CD4-positive, alpha-beta T cell (primary cell): ENCODE results near the gene SSMEM1. TPM values are rescaled to one million over a fixed set of nuclear protein-coding genes. Genes with fewer than 3 reads are reported as not detected.
"Not testable (repeated sequence)": the region's sequence is repeated elsewhere in the genome, so short reads cannot be mapped to it uniquely, and the experiment has no call there.

ENCODE experiments used
- ATAC-seq: fragments of 200-7000 bp; cut with Tn5 transposase; one replicate; pipeline ENCODE4 v1.10.0; 2022; ENCODE audit warnings: mild to moderate bottlenecking; ENCODE audit not compliant: poor library complexity
- CTCF ChIA-PET: fragments of 350-600 bp; sonication (Branson Sonifier 250); formaldehyde crosslinking; loops from one replicate; lab custom pipeline; 2021; ENCODE audit warnings: antibody characterized with exemption, inconsistent platforms; lab: Charles Lee
- POLR2A ChIA-PET: fragments of 350-600 bp; sonication (Branson Sonifier 250); formaldehyde crosslinking; loops from one replicate; lab custom pipeline; 2021; ENCODE audit warnings: antibody characterized with exemption, inconsistent platforms; lab: Charles Lee
- DNase-seq, 14 experiments: peaks; one replicate each; pipeline ENCODE4 v3.0.0-alpha.2; 2013 to 2020; ENCODE audit warnings: mixed read lengths in 2 of 14
- H3K27ac ChIP-seq, 2 donors: one replicate each; pipeline versions ENCODE4 v1.5.1 to v1.7.0; 2013; ENCODE audit warnings: low read length in 2 of 2, low read depth in 1 of 2, mild to moderate bottlenecking in 1 of 2
- H3K27me3 ChIP-seq, 2 experiments: 1 replicate in 1 of 2; 2 replicates in 1 of 2; pipeline versions ENCODE4 v1.6.1 to v1.7.0; 2013; ENCODE audit warnings: low read length in 2 of 2, control low read depth in 1 of 2, mild to moderate bottlenecking in 1 of 2, moderate library complexity in 1 of 2; ENCODE audit not compliant: insufficient read depth in 2 of 2, control insufficient read depth in 1 of 2
- H3K36me3 ChIP-seq: one replicate; pipeline ENCODE4 v1.6.1; 2013; ENCODE audit warnings: low read length, control low read depth; ENCODE audit not compliant: insufficient read depth
- H3K4me1 ChIP-seq: one replicate; pipeline ENCODE4 v1.6.1; 2013; ENCODE audit warnings: low read length, control low read depth; ENCODE audit not compliant: insufficient read depth
- H3K4me3 ChIP-seq: one replicate; pipeline ENCODE4 v1.5.1; 2013; ENCODE audit warnings: mild to moderate bottlenecking, low read length, moderate library complexity
- H3K9me3 ChIP-seq, 2 experiments: 1 replicate in 1 of 2; 2 replicates in 1 of 2; pipeline versions ENCODE4 v1.6.1 to v1.7.0; 2013; ENCODE audit warnings: low read length in 2 of 2, mild to moderate bottlenecking in 2 of 2, control low read depth in 1 of 2, moderate library complexity in 1 of 2; ENCODE audit not compliant: control insufficient read depth in 1 of 2, insufficient read depth in 1 of 2
- H3K27ac Mint-ChIP-seq: one replicate; pipeline ENCODE4 v1.8.0; 2020; ENCODE audit warnings: mixed read lengths
- H3K27me3 Mint-ChIP-seq: one replicate; pipeline ENCODE4 v1.8.0; 2021; ENCODE audit warnings: mixed read lengths
- H3K36me3 Mint-ChIP-seq: one replicate; pipeline ENCODE4 v1.8.0; 2021; ENCODE audit warnings: low read depth, mixed read lengths
- H3K4me1 Mint-ChIP-seq: one replicate; pipeline ENCODE4 v1.8.0; 2021; ENCODE audit warnings: low read depth, mixed read lengths
- H3K4me3 Mint-ChIP-seq: one replicate; pipeline ENCODE4 v1.8.0; 2020; ENCODE audit warnings: mild to moderate bottlenecking, mixed read lengths
- H3K9me3 Mint-ChIP-seq: one replicate; pipeline ENCODE4 v1.8.0; 2020; ENCODE audit warnings: mixed read lengths
- intact Hi-C, 2 experiments: fragments of 100-400 bp; cut with DNase I in 1 of 2; cut with micrococcal nuclease in 1 of 2; formaldehyde crosslinking; loops; one replicate each; pipeline versions ENCODE4 v1.15.1 to v1.9.0; 2023 to 2025; cut with DNase I, micrococcal nuclease
- total RNA-seq, 174 experiments: library from RNA in 2 of 174; stranded (reverse) in 2 of 174; gene quantifications; one replicate each; pipeline ENCODE4 v1.2.3 and lab custom pipeline; 2021 to 2026
- TF ChIP-seq, protein P1 (sequence below): fragments of 200-600 bp; IDR thresholded peaks from one replicate; pipeline ENCODE4 v1.8.0; 2022; ENCODE audit warnings: antibody characterized with exemption, mild to moderate bottlenecking

The SSMEM1 gene
- total RNA-seq, 2 experiments from 2014 or later = not detected

DNA sequence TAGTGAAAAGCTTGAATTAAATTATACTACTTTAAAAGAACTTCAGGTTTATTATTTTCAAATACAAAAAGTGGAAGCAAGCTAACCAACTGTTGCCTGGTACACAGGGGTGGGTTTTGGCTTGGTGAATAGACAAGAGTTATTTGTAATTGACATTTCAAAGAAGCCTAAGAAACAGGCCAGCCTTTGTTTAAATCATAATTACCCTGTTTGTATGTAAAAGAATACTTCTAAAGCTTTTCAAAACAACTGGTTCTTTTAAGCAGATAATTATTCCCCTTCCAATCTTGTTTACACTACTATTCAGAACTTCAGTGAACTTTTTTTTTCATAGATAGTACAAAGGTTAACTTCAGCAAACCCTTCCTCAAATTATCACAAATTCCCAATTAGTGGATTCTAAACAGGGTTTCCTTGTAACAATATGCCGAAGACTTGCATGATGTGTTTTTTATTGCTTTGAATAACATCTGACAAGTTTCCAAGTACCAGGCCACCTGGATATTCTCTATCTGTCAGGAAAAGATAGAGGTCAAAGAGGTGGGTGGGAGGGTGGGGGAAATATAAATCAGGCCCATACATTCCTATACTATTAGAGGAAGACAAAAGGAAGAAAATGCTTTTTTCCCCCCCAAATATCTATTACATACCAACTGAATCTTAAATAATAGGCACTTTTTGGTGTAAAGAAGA is 20.4 kb downstream of the SSMEM1 start:
- Mint-ChIP-seq H3K36me3 (no peaks in the 10 kb centered on the region), H3K4me1 (no peaks in the 10 kb centered on the region), H3K27ac (no peak overlapping the region), H3K27me3 (no peaks in the 10 kb centered on the region), H3K9me3 (no peaks in the 10 kb centered on the region), H3K4me3 (no peak overlapping the region)
- Histone ChIP-seq H3K4me3 (no peak overlapping the region), H3K9me3 (no peaks in the 10 kb centered on the region), H3K27ac (no peak overlapping the region), H3K36me3 (no peaks in the 10 kb centered on the region), H3K27me3 (no peaks in the 10 kb centered on the region), H3K4me1 (no peaks in the 10 kb centered on the region)
- POLR2A ChIA-PET = no interaction called here
- CTCF ChIA-PET = no interaction called here
- intact Hi-C loops = no loop called here
- DNase-seq (no peak), ATAC-seq (no peak)
- TF ChIP-seq, protein P1, sequence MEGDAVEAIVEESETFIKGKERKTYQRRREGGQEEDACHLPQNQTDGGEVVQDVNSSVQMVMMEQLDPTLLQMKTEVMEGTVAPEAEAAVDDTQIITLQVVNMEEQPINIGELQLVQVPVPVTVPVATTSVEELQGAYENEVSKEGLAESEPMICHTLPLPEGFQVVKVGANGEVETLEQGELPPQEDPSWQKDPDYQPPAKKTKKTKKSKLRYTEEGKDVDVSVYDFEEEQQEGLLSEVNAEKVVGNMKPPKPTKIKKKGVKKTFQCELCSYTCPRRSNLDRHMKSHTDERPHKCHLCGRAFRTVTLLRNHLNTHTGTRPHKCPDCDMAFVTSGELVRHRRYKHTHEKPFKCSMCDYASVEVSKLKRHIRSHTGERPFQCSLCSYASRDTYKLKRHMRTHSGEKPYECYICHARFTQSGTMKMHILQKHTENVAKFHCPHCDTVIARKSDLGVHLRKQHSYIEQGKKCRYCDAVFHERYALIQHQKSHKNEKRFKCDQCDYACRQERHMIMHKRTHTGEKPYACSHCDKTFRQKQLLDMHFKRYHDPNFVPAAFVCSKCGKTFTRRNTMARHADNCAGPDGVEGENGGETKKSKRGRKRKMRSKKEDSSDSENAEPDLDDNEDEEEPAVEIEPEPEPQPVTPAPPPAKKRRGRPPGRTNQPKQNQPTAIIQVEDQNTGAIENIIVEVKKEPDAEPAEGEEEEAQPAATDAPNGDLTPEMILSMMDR = no peak

DNA sequence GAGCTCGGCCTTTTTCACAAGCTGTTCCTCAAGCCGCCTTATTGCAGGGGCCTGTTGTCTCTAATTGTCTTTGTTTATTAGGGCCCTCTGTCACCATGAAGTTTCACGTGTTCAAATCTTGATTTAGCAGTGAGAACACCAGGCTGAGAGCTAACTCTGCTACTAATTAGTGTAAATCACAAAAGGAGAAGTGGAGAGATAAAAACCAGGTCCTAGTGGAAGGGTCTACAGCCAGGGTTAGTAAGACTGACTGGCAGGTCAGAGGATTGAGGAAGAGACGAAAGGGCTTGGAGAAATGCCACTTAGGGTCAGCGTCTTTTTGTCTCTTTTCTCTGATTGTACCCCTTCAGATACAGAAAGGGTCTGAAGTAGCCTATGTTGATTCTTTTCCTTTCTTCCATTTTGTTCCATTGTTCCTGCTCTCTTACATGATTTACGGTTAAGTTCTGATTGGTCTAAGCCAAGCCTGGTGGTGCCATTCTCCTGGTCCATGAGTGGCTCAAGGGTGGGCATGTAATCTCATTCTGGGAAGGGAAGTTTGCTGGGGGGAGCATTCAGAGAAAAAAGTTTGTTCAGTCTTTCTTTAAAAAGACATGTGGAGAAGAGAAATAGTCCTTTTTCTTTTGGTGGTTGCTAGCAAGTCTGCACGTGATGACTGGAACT is 21.3 kb downstream of the SSMEM1 start:
- Histone ChIP-seq H3K27ac (no peak overlapping the region), H3K4me1 (no peaks in the 10 kb centered on the region), H3K27me3 (no peaks in the 10 kb centered on the region), H3K9me3 (no peaks in the 10 kb centered on the region), H3K4me3 (no peak overlapping the region), H3K36me3 (no peaks in the 10 kb centered on the region)
- intact Hi-C loops = no loop called here
- H3K27me3 Mint-ChIP-seq = no peaks in the 10 kb centered on the region
- ChIA-PET CTCF (no interaction called here), POLR2A (no interaction called here)
- no peaks in the 10 kb centered on the region for H3K9me3 Mint-ChIP-seq
- H3K4me3 Mint-ChIP-seq = no peak overlapping the region
- ATAC-seq (no peak), DNase-seq (no peak)
- no peak overlapping the region for H3K27ac Mint-ChIP-seq
- no peaks in the 10 kb centered on the region for H3K4me1 Mint-ChIP-seq
- TF ChIP-seq, protein P1 = no peak
- no peaks in the 10 kb centered on the region for H3K36me3 Mint-ChIP-seq

- H3K4me3 Mint-ChIP-seq, H3K9me3 ChIP-seq, H3K36me3 ChIP-seq, H3K27ac ChIP-seq, H3K27ac Mint-ChIP-seq, H3K27me3 Mint-ChIP-seq, H3K4me3 ChIP-seq, ATAC-seq, H3K27me3 ChIP-seq, intact Hi-C loops, H3K4me1 Mint-ChIP-seq, H3K9me3 Mint-ChIP-seq, DNase-seq, POLR2A ChIA-PET, H3K36me3 Mint-ChIP-seq, H3K4me1 ChIP-seq, CTCF ChIA-PET: not testable (repeated sequence)
These were observed 22.3 kb downstream of the SSMEM1 start for GRCh38 chr7:130229981-130230380.
